Muscle of leg (tissue), 11 donors: Measurements from ENCODE around the gene RBM20. TPM values are rescaled to one million over a fixed set of nuclear protein-coding genes. Genes with fewer than 3 reads are reported as not detected.
"Not testable (repeated sequence)": the region's sequence is repeated elsewhere in the genome, so short reads cannot be mapped to it uniquely, and the experiment has no call there.

ENCODE experiments used
- DNase-seq: peaks from one replicate; pipeline ENCODE4 v3.0.0; 2013
- H3K27ac ChIP-seq: one replicate; pipeline ENCODE4 v1.5.1; 2013; ENCODE audit warnings: mild to moderate bottlenecking, low read length, control low read depth
- H3K27me3 ChIP-seq: one replicate; pipeline ENCODE4 v1.6.1; 2013; ENCODE audit warnings: low read length; ENCODE audit not compliant: control insufficient read depth, insufficient read depth
- H3K36me3 ChIP-seq: one replicate; pipeline ENCODE4 v1.6.1; 2013; ENCODE audit warnings: low read length; ENCODE audit not compliant: control insufficient read depth, insufficient read depth
- H3K4me1 ChIP-seq: one replicate; pipeline ENCODE4 v1.6.1; 2013; ENCODE audit warnings: low read length; ENCODE audit not compliant: control insufficient read depth, insufficient read depth
- H3K4me3 ChIP-seq: one replicate; pipeline ENCODE4 v1.5.1; 2013; ENCODE audit warnings: low read length, control low read depth
- H3K9me3 ChIP-seq: replicated peaks from 2 replicates; pipeline ENCODE4 v1.6.1; 2013; ENCODE audit warnings: low read depth, low read length; ENCODE audit not compliant: control insufficient read depth
- WGBS: methylation state at CpG from one replicate; pipeline ENCODE4 v1.1.5; 2013; ENCODE audit warnings: missing lambda C conversion rate; ENCODE audit not compliant: insufficient coverage; 5-methylcytosine and 5-hydroxymethylcytosine counted together
- polyA plus RNA-seq, 8 donors: library from polyadenylated mRNA; unstranded; fragments of 120-200 nt; gene quantifications; one replicate each; pipeline versions ENCODE4 v1.2.1 to v1.2.3, GENCODE V29; 2013; ENCODE audit warnings: inconsistent platforms in 1 of 8, low replicate concordance in 1 of 8; ENCODE audit not compliant: insufficient read length in 8 of 8, insufficient read depth in 1 of 8
- total RNA-seq: library from RNA; stranded (reverse); fragments of 120-200 nt; gene quantifications from one replicate; pipeline ENCODE4 v1.2.4, GENCODE V29; 2013

The RBM20 gene
- total and polyA plus RNA-seq, 9 donors: 6.5 to 17.0 (median 9.8) TPM

DNA sequence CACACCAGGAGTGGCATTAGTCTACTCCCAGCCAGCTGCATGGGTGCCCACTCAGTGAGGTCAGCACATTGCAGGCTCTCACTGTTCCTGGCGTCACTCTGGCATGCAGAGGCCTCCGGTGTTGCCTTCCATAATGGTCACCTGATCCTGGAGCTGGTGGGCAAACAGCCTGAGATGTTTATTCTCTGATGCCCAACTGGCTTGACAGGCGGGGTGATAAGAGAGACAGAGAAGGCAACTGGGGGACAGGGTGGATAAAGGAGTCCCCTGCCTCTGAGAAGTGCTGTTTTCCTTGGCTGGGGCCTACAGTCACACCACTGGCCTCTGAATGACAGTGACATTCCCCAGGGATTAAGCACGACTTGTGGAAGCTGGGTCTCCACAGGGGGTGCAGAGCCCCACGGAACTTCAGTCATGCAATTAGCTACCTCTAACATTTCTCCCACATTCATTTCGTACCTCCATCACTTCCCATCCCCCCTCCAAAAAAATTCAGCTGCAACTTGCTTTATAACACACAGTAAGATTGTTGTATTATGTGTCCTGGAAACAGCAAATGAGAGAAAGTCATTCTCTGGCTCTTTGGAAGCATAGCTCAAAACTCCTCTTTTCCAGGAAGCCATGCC, 7.1 kb upstream of the RBM20 start:
- no peaks in the 10 kb centered on the region for H3K9me3 ChIP-seq
- peak; percentile 73 for DNase-seq
- H3K27ac ChIP-seq: peak overlapping the region; percentile 5
- H3K27me3 ChIP-seq: peaks cover 9% of the 10 kb centered on the region
- peaks cover 15% of the 10 kb centered on the region for H3K4me1 ChIP-seq
- H3K36me3 ChIP-seq: no peaks in the 10 kb centered on the region
- no peak overlapping the region for H3K4me3 ChIP-seq
- 50% methylated on average over 4 of the region's 6 CpGs for WGBS

DNA sequence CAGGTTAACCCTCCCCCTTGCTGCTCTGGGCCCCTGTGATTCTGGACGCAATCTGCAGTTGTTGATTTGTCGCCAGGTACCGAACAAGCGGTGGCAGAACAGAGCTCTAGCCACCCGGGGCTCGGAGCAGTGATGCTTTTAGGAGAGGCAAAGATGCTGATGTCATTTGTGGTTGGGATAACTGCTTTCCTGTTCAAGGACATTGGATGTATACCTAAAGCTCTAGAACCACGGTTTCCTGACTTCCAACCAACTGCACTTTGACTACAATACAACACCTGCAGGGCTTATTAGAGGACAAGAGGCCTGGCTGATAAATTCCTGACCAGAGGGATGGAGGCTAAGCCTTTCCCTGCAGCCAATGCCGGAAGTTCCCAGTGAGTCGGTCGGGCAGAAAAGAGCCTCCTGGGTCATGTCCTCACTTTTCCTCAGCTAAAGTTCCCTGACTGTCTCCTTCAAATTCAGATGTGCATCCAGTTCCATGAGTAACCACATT, 6.5 kb upstream of the RBM20 start:
- Histone ChIP-seq H3K27me3 (peaks cover 13% of the 10 kb centered on the region), H3K4me3 (no peak overlapping the region), H3K4me1 (peaks cover 15% of the 10 kb centered on the region), H3K9me3 (no peaks in the 10 kb centered on the region), H3K36me3 (no peaks in the 10 kb centered on the region), H3K27ac (no peak overlapping the region)
- DNase-seq: no peak
- WGBS: 25% methylated on average over 7 of the region's 10 CpGs

DNA sequence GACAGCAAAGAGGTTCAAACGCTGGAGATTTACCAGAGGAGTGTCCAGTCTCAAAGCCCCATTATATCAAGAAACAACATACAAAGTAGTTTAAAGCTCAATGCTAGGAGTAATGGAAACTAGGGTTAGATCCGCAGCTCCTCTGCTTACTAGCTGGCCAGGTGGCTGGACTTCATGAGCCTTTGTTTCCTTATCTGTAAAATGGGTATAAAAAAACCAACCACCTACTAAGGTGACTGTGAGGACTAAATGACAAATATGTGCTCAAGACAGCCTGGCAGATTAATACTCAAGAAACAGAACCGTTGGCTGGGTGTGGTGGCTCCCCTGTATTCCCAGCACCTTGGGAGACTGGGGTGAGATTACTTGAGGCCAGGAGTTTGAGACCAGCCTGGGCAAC, 5.8 kb upstream of the RBM20 start:
- 89% methylated on average over 1 of the region's 3 CpGs for WGBS
- H3K27ac ChIP-seq: no peak overlapping the region
- H3K36me3 ChIP-seq: no peaks in the 10 kb centered on the region
- peaks cover 20% of the 10 kb centered on the region for H3K27me3 ChIP-seq
- DNase-seq: no peak
- peaks cover 19% of the 10 kb centered on the region for H3K4me1 ChIP-seq
- no peak overlapping the region for H3K4me3 ChIP-seq
- no peaks in the 10 kb centered on the region for H3K9me3 ChIP-seq

DNA sequence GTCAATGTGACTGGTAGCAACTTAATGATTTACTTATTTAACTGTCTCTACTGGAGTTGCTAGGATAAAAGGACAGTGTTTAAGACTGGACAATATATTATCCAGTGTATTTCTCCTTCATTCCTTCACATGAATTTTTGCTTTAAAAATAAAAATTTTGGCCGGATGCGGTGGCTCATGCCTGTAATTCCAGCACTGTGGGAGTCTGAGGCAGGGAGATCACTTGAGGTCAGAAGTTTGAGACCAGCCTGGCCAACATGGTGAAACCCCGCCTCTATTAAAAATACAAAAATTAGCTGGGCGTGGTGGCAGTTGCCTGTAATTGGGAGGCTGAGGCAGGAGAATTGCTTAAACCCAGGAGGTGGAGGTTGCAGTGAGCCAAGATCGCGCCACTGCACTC, 5.1 kb upstream of the RBM20 start:
- not testable (repeated sequence) for DNase-seq, H3K27ac ChIP-seq, H3K36me3 ChIP-seq, H3K4me3 ChIP-seq, H3K9me3 ChIP-seq
- peaks cover 23% of the 10 kb centered on the region for H3K4me1 ChIP-seq
- no CpG with 5 or more reads among the region's 6 CpGs for WGBS
- peaks cover 27% of the 10 kb centered on the region for H3K27me3 ChIP-seq

DNA sequence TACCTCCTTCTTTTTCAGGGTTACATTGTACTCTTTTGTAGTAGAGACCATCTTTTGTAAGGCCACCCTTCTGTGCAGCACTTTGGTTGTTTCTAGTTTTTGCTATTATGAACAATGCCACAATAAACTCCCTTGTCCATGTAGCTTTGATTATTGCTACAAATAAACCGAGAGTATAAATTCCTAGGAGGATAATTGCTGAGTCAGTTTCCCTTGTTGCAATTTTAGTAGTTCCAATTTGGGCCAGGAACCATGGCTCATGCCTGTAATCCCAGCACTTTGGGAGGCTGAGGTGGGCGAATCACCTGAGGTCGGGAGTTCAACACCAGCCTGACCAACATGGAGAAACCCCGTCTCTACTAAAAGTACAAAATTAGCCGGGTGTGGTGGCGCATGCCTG, 4.3 kb upstream of the RBM20 start:
- no CpG with 5 or more reads among the region's 6 CpGs for WGBS
- peaks cover 25% of the 10 kb centered on the region for H3K4me1 ChIP-seq
- H3K27me3 ChIP-seq: peaks cover 35% of the 10 kb centered on the region
- DNase-seq, H3K36me3 ChIP-seq, H3K4me3 ChIP-seq, H3K9me3 ChIP-seq, H3K27ac ChIP-seq: not testable (repeated sequence)

DNA sequence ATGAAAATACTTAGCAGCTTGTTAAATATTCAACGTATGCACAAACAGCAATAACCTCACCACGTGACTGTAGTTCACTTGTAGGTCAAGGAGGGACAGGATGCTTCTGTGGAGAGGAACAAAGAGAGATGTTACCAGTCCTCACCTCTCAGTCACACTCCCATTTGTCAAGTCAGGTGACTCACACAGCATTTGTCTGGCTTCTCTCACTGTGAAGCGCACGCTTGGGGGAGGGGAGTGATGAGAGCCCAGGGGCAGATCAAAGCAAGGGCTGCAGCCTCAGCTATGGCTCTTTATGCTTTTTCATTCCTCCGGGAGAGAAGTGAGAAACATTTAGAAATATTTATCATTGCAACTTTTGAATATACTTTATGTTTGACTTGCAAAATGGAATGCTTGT, 2.9 kb upstream of the RBM20 start:
- Histone ChIP-seq H3K36me3 (no peaks in the 10 kb centered on the region), H3K4me3 (no peak overlapping the region), H3K27me3 (peaks cover 44% of the 10 kb centered on the region), H3K9me3 (no peaks in the 10 kb centered on the region), H3K27ac (no peak overlapping the region), H3K4me1 (peaks cover 28% of the 10 kb centered on the region)
- DNase-seq: no peak
- no CpG with 5 or more reads among the region's 5 CpGs for WGBS

DNA sequence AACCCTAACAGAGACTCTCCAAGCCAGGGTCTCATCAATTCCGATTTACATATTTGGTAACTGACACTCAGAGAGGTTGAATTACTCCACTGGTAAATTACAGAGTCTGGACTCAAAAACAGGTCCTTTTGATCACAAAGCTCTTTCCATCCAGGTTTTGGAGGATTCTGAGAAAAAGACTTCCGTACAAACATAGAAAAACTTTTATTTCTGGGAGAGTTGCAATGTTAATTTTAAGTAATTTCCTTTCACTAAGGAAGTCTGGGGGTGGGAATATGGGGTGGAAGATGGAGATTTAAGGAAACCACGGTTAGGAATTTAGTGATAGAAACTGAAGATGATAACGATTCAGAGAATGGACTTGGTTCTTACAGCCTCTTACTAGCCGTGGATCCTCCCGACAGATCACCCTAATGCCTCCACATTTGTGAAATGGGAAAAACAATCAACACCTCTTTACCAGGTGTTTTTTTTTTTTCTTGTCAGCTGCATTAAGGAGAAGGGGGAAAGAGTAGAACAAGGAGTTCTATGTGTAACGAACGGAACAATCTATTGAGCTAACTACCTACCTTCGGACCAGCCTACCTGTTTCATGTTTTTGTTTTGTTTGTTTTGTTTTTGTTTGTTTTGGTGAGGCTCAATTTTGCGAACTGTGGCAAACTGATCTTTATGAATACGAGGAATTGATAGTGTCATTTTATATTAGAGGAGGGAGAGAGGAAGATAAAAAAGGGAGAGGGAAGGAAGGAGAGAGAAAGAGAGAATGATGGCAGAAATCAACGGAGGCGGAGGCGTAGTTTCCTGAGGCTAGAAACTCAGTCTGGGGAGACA, 1.7 kb upstream of the RBM20 start:
- H3K4me1 ChIP-seq: peaks cover 20% of the 10 kb centered on the region
- WGBS: 36% methylated on average over 6 of the region's 14 CpGs
- no peaks in the 10 kb centered on the region for H3K36me3 ChIP-seq
- no peak overlapping the region for H3K4me3 ChIP-seq
- no peak for DNase-seq
- peaks cover 49% of the 10 kb centered on the region for H3K27me3 ChIP-seq
- H3K9me3 ChIP-seq: no peaks in the 10 kb centered on the region
- H3K27ac ChIP-seq: no peak overlapping the region

DNA sequence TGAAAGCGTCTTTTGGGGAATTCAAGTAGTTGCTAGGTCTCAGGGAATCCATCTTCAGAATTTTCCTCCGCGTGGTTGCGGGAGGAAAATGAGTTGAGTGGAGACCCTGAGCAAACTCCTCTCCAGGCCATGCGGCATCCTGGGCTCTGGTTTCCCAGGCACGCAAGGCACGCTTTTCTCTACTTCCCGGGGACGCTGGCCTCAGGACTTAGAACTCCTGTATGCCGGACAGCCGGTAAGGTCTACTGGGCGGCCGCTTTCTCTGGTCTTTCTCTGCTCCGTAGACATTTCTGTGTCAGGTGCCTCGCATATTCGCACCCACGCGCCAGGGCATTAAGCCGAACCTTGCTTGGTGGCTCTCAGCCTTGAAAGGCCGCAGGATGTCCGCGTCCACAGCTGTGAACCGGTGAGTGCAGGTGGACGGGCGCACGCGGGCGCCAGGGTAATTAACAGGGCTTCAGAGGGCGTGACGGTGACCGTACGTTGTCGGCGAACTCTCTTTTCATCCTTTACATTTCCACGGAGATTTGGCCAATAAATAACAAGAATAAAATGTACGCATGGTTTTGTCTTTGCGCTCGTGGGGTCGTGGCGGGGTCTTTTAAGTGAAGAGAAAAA, 992 bp upstream of the RBM20 start:
- DNase-seq: no peak
- peak overlapping the region; percentile 52 for H3K4me3 ChIP-seq
- H3K9me3 ChIP-seq: no peaks in the 10 kb centered on the region
- peaks cover 47% of the 10 kb centered on the region for H3K27me3 ChIP-seq
- peaks cover 15% of the 10 kb centered on the region for H3K4me1 ChIP-seq
- 3% methylated on average over 30 of the region's 40 CpGs for WGBS
- no peaks in the 10 kb centered on the region for H3K36me3 ChIP-seq
- no peak overlapping the region for H3K27ac ChIP-seq

DNA sequence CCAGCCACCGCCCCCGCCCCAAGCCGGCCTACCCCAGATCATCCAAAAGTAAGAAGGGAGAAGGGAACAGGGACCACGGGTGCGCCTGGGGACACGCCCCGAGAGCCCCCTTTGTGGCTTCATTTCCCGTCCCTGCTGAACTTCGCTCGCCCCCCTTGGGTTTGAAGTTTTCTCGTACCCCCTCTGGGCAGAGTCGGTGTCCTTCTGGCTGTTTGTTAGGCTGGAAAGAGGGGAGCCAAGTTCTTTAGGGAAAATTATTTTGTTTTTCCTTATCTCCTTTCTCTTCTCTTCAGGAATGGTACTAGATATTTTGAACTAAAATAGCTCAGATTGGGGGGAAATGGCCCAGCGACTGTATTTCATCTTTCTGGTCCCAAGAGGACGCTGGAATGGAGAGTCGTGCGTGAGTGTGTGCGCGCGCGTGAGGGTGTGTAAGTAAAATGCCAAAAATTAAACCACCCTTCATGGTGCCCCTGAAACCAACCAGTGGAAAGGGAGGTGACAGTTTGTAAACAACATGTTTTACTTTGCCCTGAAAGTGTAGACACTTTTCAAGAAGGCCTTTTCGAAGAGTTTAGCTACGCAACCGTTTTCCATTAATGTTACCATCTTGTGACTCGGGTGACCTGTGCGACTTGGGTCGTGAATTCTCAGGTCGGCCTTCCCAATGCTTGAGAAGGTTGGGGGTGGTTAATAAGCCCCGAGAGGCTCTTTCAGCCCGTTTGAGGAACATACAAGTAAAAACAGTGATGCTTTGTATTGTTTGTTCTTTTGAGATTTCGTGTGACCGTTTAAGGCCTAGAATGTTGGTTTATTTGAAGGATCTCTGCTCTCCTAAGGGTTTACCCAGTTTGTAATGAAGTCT, 694 bp downstream of the RBM20 start:
- no peak overlapping the region for H3K27ac ChIP-seq
- H3K36me3 ChIP-seq: no peaks in the 10 kb centered on the region
- H3K27me3 ChIP-seq: peaks cover 46% of the 10 kb centered on the region
- DNase-seq: no peak
- no peaks in the 10 kb centered on the region for H3K9me3 ChIP-seq
- 59% methylated on average over 5 of the region's 31 CpGs for WGBS
- H3K4me3 ChIP-seq: peak overlapping the region; percentile 52
- H3K4me1 ChIP-seq: peaks cover 15% of the 10 kb centered on the region
